Muscle layer of duodenum (tissue), 2 donors: ENCODE measurements around the gene EML6.

Experiments
- H3K27ac ChIP-seq: one replicate; pipeline ENCODE4 v1.7.0; 2013; ENCODE audit warnings: mild to moderate bottlenecking, low read length
- H3K27me3 ChIP-seq: one replicate; pipeline ENCODE4 v1.7.0; 2013; ENCODE audit warnings: low read depth, mild to moderate bottlenecking, control low read depth, low read length
- H3K36me3 ChIP-seq, 2 donors: one replicate each; pipeline ENCODE4 v1.7.0; 2013; ENCODE audit warnings: low read length in 2 of 2, control low read depth in 1 of 2, mild to moderate bottlenecking in 1 of 2; ENCODE audit not compliant: insufficient read depth in 2 of 2, control insufficient read depth in 1 of 2
- H3K4me1 ChIP-seq, 2 donors: one replicate each; pipeline ENCODE4 v1.7.0; 2013; ENCODE audit warnings: low read length in 2 of 2, mild to moderate bottlenecking in 2 of 2, control low read depth in 1 of 2, moderate library complexity in 1 of 2; ENCODE audit not compliant: insufficient read depth in 2 of 2, control insufficient read depth in 1 of 2
- H3K4me3 ChIP-seq, 2 donors: one replicate each; pipeline ENCODE4 v1.7.0; 2013; ENCODE audit warnings: low read length in 2 of 2, low read depth in 1 of 2, mild to moderate bottlenecking in 1 of 2
- H3K9me3 ChIP-seq, 2 donors: one replicate each; pipeline ENCODE4 v1.7.0; 2013; ENCODE audit warnings: low read length in 2 of 2, control low read depth in 1 of 2, mild to moderate bottlenecking in 1 of 2; ENCODE audit not compliant: control insufficient read depth in 1 of 2
- donor health status: healthy.

The EML6 gene

DNA sequence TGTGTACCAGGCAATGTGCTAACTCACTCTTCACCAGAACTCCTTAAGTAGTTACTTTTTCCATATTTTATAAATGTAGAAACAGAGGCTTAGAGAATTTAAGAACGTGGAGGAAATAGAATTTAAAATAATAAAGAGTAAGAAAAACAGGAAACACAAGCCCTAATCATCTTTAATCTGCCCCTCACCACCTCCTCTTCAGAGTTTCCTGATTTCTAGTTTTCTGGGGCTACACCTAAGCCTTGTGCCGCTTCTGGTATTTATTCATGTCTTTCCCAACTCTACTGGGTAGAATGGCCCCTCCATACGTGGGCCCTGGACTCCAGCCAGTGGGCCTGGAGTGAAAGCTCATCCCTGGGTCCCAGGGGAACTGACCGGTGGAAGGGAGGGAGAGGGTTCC, 241.4 kb downstream of the EML6 start:
- H3K27ac ChIP-seq: no peak overlapping the region
- H3K4me3 ChIP-seq: no peak overlapping the region
- peaks cover 0 to 5% of the 10 kb centered on the region in 2 donors for H3K4me1 ChIP-seq
- no peaks in the 10 kb centered on the region for H3K27me3 ChIP-seq
- H3K9me3 ChIP-seq: no peaks in the 10 kb centered on the region
- peaks cover 6 to 9% of the 10 kb centered on the region in 2 donors for H3K36me3 ChIP-seq

DNA sequence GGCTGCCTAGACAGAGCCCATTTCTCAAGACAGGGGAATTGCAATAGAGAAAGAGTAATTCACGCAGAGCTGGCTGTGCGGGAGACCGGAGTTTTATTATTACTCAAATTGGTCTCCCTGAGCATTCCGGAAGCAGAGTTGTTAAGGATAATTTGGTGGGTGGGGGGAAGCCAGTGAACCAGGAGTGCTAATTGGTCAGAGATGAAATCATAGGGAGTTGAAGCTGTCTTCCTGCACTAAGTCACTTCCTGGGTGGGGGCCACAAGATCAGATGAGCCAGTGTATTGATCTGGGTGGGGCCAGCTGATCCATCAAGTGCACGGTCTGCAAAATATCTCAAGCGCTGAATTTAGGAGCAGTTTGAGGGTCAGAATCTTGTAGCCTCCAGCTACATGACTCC, 242.0 kb downstream of the EML6 start:
- no peak overlapping the region for H3K27ac ChIP-seq
- H3K4me3 ChIP-seq: no peak overlapping the region
- peaks cover 8 to 15% of the 10 kb centered on the region in 2 donors for H3K36me3 ChIP-seq
- no peaks in the 10 kb centered on the region for H3K9me3 ChIP-seq
- H3K4me1 ChIP-seq: peaks cover 0 to 5% of the 10 kb centered on the region in 2 donors
- no peaks in the 10 kb centered on the region for H3K27me3 ChIP-seq

DNA sequence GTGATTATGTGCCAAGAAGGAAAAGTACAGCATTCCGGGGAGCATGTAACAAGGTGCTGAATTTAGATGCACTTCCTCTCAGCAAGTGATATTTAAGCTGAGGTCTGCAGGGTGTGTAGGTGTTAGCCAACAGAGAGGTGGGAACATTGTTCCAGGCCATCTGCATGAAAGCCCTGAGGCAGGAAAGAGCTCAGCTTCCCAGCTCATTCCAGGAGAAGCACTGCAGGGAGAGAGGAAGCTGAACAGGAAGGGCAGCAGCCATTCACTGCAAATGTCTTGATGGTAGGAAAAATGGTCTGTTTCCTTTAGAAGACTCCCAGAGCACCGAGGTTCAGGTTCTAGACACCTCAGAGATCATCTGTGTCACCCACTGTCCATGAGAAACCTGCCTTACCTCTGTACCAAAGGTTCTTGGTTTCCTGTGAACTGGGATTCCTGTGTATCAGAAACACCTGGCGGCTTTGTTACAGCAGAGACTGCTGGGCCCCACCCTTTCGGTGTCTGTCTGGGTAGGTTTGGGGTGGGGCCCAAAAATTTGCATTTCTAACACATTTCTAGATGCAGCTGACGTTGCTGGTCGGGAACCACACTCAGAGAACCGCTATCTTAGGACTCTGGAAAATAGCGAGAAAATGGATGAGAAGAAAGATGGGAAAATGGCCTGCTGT, 242.8 kb downstream of the EML6 start:
- H3K27ac ChIP-seq: no peak overlapping the region

DNA sequence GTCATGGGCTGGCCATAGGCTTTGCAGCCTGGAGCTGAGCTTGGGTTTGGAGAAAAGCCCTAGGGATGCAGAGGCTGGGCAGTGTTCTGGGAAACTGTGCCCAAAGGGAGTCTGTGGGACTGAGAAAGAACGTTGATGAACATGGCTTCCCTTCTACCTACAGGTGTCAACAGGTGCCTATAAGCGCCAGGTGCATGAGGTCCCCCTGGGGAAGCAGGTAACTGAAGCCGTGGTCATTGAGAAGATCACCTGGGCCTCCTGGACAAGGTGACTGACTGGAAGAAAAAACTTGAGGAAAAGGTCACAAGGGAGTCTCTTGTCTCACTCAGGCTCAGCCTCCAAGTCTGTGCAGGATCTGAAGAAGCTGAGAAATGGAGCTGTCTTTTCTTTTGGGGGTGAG, 243.4 kb downstream of the EML6 start:
- no peaks in the 10 kb centered on the region for H3K9me3 ChIP-seq
- H3K4me1 ChIP-seq: peaks cover 0 to 5% of the 10 kb centered on the region in 2 donors
- H3K36me3 ChIP-seq: peaks cover 15 to 16% of the 10 kb centered on the region in 2 donors
- H3K27me3 ChIP-seq: no peaks in the 10 kb centered on the region
- H3K27ac ChIP-seq: no peak overlapping the region
- H3K4me3 ChIP-seq: no peak overlapping the region

More for the DNA sequence above, 242.8 kb downstream of the EML6 start:
- Histone ChIP-seq H3K4me1 (peaks cover 0 to 5% of the 10 kb centered on the region in 2 donors), H3K27me3 (no peaks in the 10 kb centered on the region), H3K4me3 (no peak overlapping the region), H3K9me3 (no peaks in the 10 kb centered on the region), H3K36me3 (peaks cover 15 to 16% of the 10 kb centered on the region in 2 donors)

DNA sequence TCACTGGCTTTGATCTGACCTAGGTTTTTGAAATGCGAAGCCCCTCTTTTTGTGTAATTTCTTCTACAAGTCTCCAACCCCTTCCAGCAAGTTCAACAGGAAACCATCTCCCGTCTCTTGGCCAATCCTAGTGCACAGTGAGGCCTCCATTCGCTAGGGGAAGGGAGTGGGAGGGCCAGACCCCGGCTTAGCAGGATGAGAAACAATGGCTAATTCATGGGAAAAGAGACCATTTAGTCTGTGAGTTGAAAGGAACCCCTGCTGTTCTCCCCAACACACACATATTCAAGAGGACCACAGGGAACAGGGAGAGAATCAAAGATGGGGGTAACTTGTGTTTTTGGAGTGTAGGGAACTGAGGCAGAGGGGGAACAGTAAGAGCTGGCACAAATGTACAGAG, 243.8 kb downstream of the EML6 start:
- no peak overlapping the region for H3K27ac ChIP-seq
- H3K4me1 ChIP-seq: peaks cover 0 to 5% of the 10 kb centered on the region in 2 donors
- no peaks in the 10 kb centered on the region for H3K9me3 ChIP-seq
- H3K4me3 ChIP-seq: no peak overlapping the region
- H3K36me3 ChIP-seq: peaks cover 15 to 16% of the 10 kb centered on the region in 2 donors
- no peaks in the 10 kb centered on the region for H3K27me3 ChIP-seq

DNA sequence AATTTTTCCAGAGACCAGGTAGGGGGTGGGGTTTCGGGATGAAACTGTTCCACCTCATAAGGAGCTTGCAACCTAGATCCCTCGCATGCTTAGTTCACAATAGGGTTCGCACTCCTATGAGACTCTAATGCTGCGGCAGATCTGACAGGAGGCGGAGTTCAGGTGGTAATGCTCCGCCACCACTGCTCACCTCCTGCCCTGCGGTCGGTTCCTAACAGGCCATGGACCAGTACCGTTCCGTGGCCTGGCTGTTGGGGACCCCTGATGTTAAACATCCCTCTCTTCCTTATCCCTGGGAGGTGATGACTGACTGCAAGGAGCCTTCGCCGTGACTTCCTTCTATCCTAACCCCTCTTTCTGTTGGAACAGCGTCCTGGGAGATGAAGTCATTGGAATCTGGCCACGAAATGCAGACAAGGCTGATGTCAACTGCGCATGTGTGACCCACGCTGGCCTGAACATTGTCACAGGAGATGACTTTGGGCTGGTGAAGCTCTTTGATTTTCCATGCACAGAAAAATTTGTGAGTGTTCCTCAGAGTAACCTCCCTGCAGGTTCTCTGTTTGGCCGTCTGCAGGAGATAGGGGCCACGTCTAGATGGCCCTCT, 244.4 kb downstream of the EML6 start:
- Histone ChIP-seq H3K36me3 (peaks cover 15 to 16% of the 10 kb centered on the region in 2 donors), H3K4me3 (no peak overlapping the region), H3K9me3 (no peaks in the 10 kb centered on the region), H3K27me3 (no peaks in the 10 kb centered on the region), H3K4me1 (peaks cover 0 to 5% of the 10 kb centered on the region in 2 donors), H3K27ac (no peak overlapping the region)

DNA sequence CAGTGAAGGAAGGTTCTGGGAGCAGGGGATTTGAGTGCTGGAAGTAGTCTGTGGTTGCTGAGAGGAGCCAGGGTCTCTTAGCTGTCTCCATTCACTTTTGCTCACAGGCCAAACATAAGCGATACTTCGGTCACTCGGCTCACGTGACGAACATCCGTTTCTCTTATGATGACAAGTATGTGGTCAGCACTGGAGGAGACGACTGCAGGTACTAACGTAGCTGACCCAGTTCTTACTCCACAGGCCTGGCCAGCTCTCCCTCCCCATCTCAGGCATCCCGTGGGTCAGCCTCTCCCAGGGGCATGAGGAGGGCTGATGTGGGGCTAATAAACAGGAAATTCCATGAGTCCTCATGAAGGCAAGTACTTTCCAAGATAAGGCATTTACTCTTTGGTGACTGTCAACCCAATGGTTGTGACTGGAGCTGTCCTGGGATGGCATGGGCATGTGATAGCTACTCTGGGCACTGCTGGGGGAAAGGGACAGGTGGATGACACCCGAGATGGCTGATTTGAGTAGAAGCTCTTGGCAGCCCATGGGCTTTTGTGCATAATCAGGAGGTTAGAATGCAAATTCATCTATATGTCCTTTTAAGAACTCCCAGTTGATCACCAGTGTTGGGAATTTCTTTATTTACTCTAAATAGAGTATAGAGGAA, 245.2 kb downstream of the EML6 start:
- Histone ChIP-seq H3K36me3 (peaks cover 15 to 16% of the 10 kb centered on the region in 2 donors), H3K9me3 (no peaks in the 10 kb centered on the region), H3K4me1 (peaks cover 0 to 5% of the 10 kb centered on the region in 2 donors), H3K27me3 (no peaks in the 10 kb centered on the region), H3K27ac (no peak overlapping the region), H3K4me3 (no peak overlapping the region)

DNA sequence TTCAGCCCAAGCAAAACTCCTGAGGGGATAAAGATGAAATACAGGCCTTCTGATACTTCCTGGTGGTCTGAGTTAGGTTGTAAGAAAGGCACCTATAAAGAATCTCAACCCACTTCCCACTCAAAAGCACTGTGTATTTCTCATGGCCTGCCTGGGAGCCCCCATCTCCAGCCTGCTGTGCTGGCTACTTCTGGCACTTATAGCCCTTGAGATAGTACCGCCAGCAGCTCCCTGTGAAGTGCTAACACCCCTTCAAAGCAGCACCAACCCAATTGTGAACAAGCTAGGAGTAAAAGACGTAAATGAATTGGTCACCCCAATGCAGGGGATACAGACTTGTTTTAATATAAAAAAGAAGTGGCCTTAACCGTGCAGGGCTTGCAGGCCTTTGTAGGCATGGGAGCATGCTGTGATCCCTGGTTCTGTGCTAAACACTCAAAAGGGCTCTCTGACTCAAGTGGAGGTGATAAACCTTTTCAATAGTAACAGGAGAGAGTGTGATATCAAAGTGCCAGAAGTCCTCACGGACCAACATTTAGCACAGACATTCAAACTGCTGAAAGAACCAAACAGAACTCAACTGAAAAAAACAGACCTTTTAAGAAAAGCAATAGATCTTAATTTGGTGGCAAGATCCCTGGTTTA, 246.0 kb downstream of the EML6 start:
- H3K36me3 ChIP-seq: peaks cover 15 to 16% of the 10 kb centered on the region in 2 donors
- H3K4me3 ChIP-seq: no peak overlapping the region
- H3K27ac ChIP-seq: no peak overlapping the region
- no peaks in the 10 kb centered on the region for H3K9me3 ChIP-seq
- no peaks in the 10 kb centered on the region for H3K27me3 ChIP-seq
- H3K4me1 ChIP-seq: peaks cover 0 to 5% of the 10 kb centered on the region in 2 donors

DNA sequence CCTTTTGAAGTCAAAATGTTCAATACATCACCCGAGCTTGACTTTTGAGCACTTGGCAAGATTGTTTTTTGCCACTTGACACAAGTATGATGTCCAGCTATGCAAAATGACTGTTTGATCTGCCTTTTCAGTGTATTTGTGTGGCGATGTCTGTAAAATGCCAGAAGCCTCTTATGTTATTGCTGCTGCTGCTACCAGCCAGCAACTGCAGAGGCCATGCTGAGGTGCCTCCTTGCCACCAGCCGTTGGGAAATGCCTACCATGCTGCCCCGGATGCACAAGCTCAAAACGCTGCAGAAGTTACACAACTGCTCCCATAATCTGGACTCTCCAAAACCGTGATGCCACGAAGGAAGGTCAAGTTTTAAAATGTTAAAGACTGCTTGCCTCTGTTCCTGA, 246.5 kb downstream of the EML6 start:
- H3K27ac ChIP-seq: no peak overlapping the region
- H3K27me3 ChIP-seq: no peaks in the 10 kb centered on the region
- H3K9me3 ChIP-seq: no peaks in the 10 kb centered on the region
- H3K36me3 ChIP-seq: peaks cover 15 to 16% of the 10 kb centered on the region in 2 donors
- no peak overlapping the region for H3K4me3 ChIP-seq
- H3K4me1 ChIP-seq: peaks cover 0 to 7% of the 10 kb centered on the region in 2 donors

DNA sequence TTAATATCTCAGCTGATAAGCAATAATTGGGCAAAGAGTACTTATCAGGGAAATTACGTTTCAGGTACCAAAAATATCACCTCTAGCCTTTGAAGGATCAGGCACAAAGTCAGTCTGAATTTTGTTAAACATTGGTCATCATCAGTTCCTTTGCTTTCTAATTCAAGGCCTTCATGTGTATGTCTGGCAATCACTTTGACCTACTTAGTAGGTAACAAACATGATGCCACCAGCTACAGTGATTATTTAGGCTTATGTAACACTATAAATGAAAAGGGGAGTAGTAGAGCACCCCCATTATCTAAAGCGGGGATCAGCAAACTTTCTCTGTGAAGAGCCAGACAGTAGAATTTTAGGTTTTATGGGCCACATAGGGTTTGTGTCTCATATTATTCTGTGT, 251.7 kb downstream of the EML6 start:
- H3K4me1 ChIP-seq: peaks cover 10 to 30% of the 10 kb centered on the region in 2 donors
- H3K27ac ChIP-seq: no peak overlapping the region
- peaks cover 3 to 9% of the 10 kb centered on the region in 2 donors for H3K36me3 ChIP-seq
- H3K27me3 ChIP-seq: no peaks in the 10 kb centered on the region
- H3K9me3 ChIP-seq: no peaks in the 10 kb centered on the region
- H3K4me3 ChIP-seq: no peak overlapping the region
